Right atrium auricular region (tissue), 2 donors: ENCODE measurements around the gene OR51B4. TPM values are rescaled to one million over a fixed set of nuclear protein-coding genes. Genes with fewer than 3 reads are reported as not detected.

Experiments
- DNase-seq: peaks from one replicate; pipeline ENCODE4 v3.0.0-alpha.2; 2019; ENCODE audit warnings: low spot score
- H3K27ac ChIP-seq, 2 donors: fragments of 200-600 bp; sonication (generic); 1 replicate in 1 of 2; 2 replicates in 1 of 2; pipeline ENCODE4 v1.5.1; 2016 to 2019
- H3K27me3 ChIP-seq, 2 donors: fragments of 200-600 bp; sonication (generic); one replicate each; pipeline versions ENCODE4 v1.5.1 to v1.6.0; 2017 to 2019
- H3K36me3 ChIP-seq: fragments of 200-600 bp; sonication (generic); one replicate; pipeline ENCODE4 v1.5.1; 2016
- H3K4me1 ChIP-seq, 2 donors: fragments of 200-600 bp; sonication (generic); one replicate each; pipeline versions ENCODE4 v1.5.1 to v1.6.0; 2017 to 2019
- H3K4me3 ChIP-seq, 2 donors: fragments of 200-600 bp; sonication (generic); 1 replicate in 1 of 2; 2 replicates in 1 of 2; pipeline ENCODE4 v1.5.1; 2017 to 2019; ENCODE audit warnings: mild to moderate bottlenecking in 1 of 2, moderate library complexity in 1 of 2
- H3K9me3 ChIP-seq, 2 donors: fragments of 200-600 bp; sonication (generic); one replicate each; pipeline ENCODE4 v1.5.1; 2019
- total RNA-seq, 2 donors: library from RNA; depleted of rRNA; stranded (reverse); fragments of >200 nt; gene quantifications; one replicate each; pipeline ENCODE4 v1.1.0, GENCODE V29; 2016
- TF ChIP-seq, protein P1 (sequence below), 2 donors: fragments of 200-600 bp; sonication (generic); IDR thresholded peaks; one replicate each; pipeline ENCODE4 v1.5.1; 2019; ENCODE audit warnings: antibody characterized with exemption in 2 of 2

Gene OR51B4
- total RNA-seq, 2 donors from 2014 or later: not detected

DNA sequence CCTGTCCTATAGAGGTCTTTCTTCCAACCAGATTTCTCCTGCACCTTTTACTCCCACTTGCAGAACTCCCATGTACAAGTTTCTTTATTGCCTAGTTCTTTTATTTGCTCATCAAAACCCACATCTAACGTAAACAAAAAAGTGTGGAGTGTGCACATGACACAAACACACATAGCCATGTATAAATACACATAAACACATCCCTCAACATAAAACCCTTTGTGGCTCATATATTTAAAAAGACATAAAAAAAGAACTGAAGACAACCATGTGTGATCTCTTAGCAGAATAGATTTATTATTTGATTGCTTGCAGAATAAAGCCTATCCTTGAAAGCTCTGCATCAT, 48.9 kb downstream of the OR51B4 start:
- Histone ChIP-seq H3K9me3 (no peaks in the 10 kb centered on the region), H3K4me1 (no peaks in the 10 kb centered on the region), H3K36me3 (no peaks in the 10 kb centered on the region), H3K27me3 (no peaks in the 10 kb centered on the region), H3K27ac (no peak overlapping the region), H3K4me3 (no peak overlapping the region)
- TF ChIP-seq, protein P1, sequence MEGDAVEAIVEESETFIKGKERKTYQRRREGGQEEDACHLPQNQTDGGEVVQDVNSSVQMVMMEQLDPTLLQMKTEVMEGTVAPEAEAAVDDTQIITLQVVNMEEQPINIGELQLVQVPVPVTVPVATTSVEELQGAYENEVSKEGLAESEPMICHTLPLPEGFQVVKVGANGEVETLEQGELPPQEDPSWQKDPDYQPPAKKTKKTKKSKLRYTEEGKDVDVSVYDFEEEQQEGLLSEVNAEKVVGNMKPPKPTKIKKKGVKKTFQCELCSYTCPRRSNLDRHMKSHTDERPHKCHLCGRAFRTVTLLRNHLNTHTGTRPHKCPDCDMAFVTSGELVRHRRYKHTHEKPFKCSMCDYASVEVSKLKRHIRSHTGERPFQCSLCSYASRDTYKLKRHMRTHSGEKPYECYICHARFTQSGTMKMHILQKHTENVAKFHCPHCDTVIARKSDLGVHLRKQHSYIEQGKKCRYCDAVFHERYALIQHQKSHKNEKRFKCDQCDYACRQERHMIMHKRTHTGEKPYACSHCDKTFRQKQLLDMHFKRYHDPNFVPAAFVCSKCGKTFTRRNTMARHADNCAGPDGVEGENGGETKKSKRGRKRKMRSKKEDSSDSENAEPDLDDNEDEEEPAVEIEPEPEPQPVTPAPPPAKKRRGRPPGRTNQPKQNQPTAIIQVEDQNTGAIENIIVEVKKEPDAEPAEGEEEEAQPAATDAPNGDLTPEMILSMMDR (IDR thresholded peaks at IDR 0.05): no peak
- no peak for DNase-seq

GRCh38 chr11:5252192-5252918, 49.4 kb downstream of the OR51B4 start:
- H3K27ac ChIP-seq: no peak overlapping the region
- H3K9me3 ChIP-seq: no peaks in the 10 kb centered on the region
- no peaks in the 10 kb centered on the region for H3K27me3 ChIP-seq
- no peaks in the 10 kb centered on the region for H3K4me1 ChIP-seq
- no peak overlapping the region for H3K4me3 ChIP-seq
- H3K36me3 ChIP-seq: no peaks in the 10 kb centered on the region
- TF ChIP-seq, protein P1 (IDR thresholded peaks at IDR 0.05): no peak
- no peak for DNase-seq

- Histone ChIP-seq H3K36me3 (no peaks in the 10 kb centered on the region), H3K27me3 (no peaks in the 10 kb centered on the region), H3K4me3 (no peak overlapping the region), H3K4me1 (no peaks in the 10 kb centered on the region), H3K27ac (no peak overlapping the region), H3K9me3 (no peaks in the 10 kb centered on the region)
- no peak for DNase-seq
- TF ChIP-seq, protein P1 (IDR thresholded peaks at IDR 0.05): no peak
Measured at GRCh38 chr11:5251746-5252145, 50.0 kb downstream of the OR51B4 start.

Other genes starting within 250 kb of the OR51B4 start
- not detected for gene OR52E2, start 242.3 kb downstream of the OR51B4 start, total RNA-seq
- gene OR52E1, start 232.4 kb downstream of the OR51B4 start, total RNA-seq: not detected
- not detected for gene OR52A5, start 163.6 kb downstream of the OR51B4 start, total RNA-seq
- not detected for gene OR52A1, start 147.2 kb downstream of the OR51B4 start, total RNA-seq
- not detected for gene OR51V1, start 101.3 kb downstream of the OR51B4 start, total RNA-seq
- 1,000 to 10,000 TPM; 1,514 to 1,650 TPM for gene HBB, start 74.9 kb downstream of the OR51B4 start, total RNA-seq
- gene HBD, start 67.5 kb downstream of the OR51B4 start, total RNA-seq: 1 to 10 TPM; 2.1 to 2.4 TPM
- not detected for gene HBG1, start 52.1 kb downstream of the OR51B4 start, total RNA-seq
- gene HBG2, start 47.2 kb downstream of the OR51B4 start, total RNA-seq: under 1 TPM in 1 of 2 donors, not detected in 1; 0.90 TPM
- not detected for gene HBE1, start 32.0 kb downstream of the OR51B4 start, total RNA-seq
- gene OR51B2, start 22.4 kb upstream of the OR51B4 start, total RNA-seq: not detected
- not detected for gene OR51B5, start 41.6 kb upstream of the OR51B4 start, total RNA-seq
- not detected for gene OR51B6, start 49.6 kb upstream of the OR51B4 start, total RNA-seq
- not detected for gene OR51M1, start 81.9 kb upstream of the OR51B4 start, total RNA-seq
- not detected for gene OR51Q1, start 120.2 kb upstream of the OR51B4 start, total RNA-seq
- gene OR51I1, start 139.6 kb upstream of the OR51B4 start, total RNA-seq: not detected
- gene OR51I2, start 147.4 kb upstream of the OR51B4 start, total RNA-seq: not detected
- gene OR52D1, start 186.7 kb upstream of the OR51B4 start, total RNA-seq: not detected
- gene UBQLN3, start 208.0 kb upstream of the OR51B4 start, total RNA-seq: not detected
- gene UBQLNL, start 214.8 kb upstream of the OR51B4 start, total RNA-seq: under 1 TPM in 1 of 2 donors, not detected in 1; 0.30 TPM
- not detected for gene OR52H1, start 246.6 kb upstream of the OR51B4 start, total RNA-seq